BJ (cell line): ENCODE measurements around the gene ARHGAP45. TPM values are rescaled to one million over a fixed set of nuclear protein-coding genes. Genes with fewer than 3 reads are reported as not detected.
A peak's percentile ranks its signal among the peaks of the same experiment; 100 is the strongest.

Experiments
- CTCF ChIA-PET: fragments of 350-600 bp; formaldehyde crosslinking; extraction: SDS; loops from one replicate; lab custom pipeline; 2021; ENCODE audit warnings: antibody characterized with exemption, inconsistent platforms; lab: Yijun Ruan, JAX
- POLR2A ChIA-PET: fragments of 300-600 bp; sonication (Branson Sonifier 250); formaldehyde crosslinking; extraction: SDS; loops from one replicate; lab custom pipeline; 2021; ENCODE audit warnings: antibody characterized with exemption; lab: Charles Lee
- DNase-seq: peaks from one replicate; pipeline ENCODE4 v3.0.0-alpha.2; 2011; ENCODE audit warnings: low read depth
- H3K27me3 ChIP-seq: 2 replicates; pipeline ENCODE4 v1.6.0; 2011; ENCODE audit warnings: low read length; ENCODE audit not compliant: control insufficient read depth, insufficient read depth
- H3K36me3 ChIP-seq: 2 replicates; pipeline ENCODE4 v1.5.1; 2011; ENCODE audit warnings: low read length; ENCODE audit not compliant: control insufficient read depth, insufficient read depth
- H3K4me3 ChIP-seq: 2 replicates; pipeline ENCODE4 v1.5.1; 2011; ENCODE audit warnings: low read depth, mild to moderate bottlenecking, control low read depth, low read length
- polyA plus RNA-seq: library from polyadenylated mRNA; depleted of rRNA; stranded (reverse); fragments of >200 nt; gene quantifications from 2 replicates; pipeline ENCODE4 v1.2.3, GENCODE V29; 2011
- TF ChIP-seq, protein P1 (sequence below): IDR thresholded peaks from 2 replicates; pipeline ENCODE4 v1.5.1; 2011; ENCODE audit warnings: low read depth, mild to moderate bottlenecking, control low read depth, inconsistent platforms, low read length, moderate library complexity; ENCODE audit not compliant: insufficient read depth

Gene ARHGAP45
- polyA plus RNA-seq, 1 experiment: 0.13 TPM

GRCh38 chr19:1063030-1063908 is 3.7 kb upstream of the ARHGAP45 start:
- H3K27me3 ChIP-seq: peaks cover 4% of the 10 kb centered on the region; the same call in 1 of the 2 replicates
- TF ChIP-seq, protein P1, sequence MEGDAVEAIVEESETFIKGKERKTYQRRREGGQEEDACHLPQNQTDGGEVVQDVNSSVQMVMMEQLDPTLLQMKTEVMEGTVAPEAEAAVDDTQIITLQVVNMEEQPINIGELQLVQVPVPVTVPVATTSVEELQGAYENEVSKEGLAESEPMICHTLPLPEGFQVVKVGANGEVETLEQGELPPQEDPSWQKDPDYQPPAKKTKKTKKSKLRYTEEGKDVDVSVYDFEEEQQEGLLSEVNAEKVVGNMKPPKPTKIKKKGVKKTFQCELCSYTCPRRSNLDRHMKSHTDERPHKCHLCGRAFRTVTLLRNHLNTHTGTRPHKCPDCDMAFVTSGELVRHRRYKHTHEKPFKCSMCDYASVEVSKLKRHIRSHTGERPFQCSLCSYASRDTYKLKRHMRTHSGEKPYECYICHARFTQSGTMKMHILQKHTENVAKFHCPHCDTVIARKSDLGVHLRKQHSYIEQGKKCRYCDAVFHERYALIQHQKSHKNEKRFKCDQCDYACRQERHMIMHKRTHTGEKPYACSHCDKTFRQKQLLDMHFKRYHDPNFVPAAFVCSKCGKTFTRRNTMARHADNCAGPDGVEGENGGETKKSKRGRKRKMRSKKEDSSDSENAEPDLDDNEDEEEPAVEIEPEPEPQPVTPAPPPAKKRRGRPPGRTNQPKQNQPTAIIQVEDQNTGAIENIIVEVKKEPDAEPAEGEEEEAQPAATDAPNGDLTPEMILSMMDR: no peak
- CTCF ChIA-PET: interaction anchor here (2.5 kb wide), 1 partner anchor 12 kb away, joined by 10 read pairs; no protein-coding TSS in a partner anchor
- POLR2A ChIA-PET: no interaction called here
- no peak overlapping the region for H3K4me3 ChIP-seq
- DNase-seq: no peak
- H3K36me3 ChIP-seq: no peaks in the 10 kb centered on the region

- Histone ChIP-seq H3K36me3 (no peaks in the 10 kb centered on the region; the same call in 1 of the 2 replicates), H3K27me3 (peaks cover 4% of the 10 kb centered on the region; the same call in 1 of the 2 replicates), H3K4me3 (no peak overlapping the region)
- ChIA-PET POLR2A (no interaction called here), CTCF (interaction anchor here (1.0 to 2.5 kb wide), 5 partner anchors 11 to 39 kb away, joined by 3 to 10 read pairs (median 4); no protein-coding TSS in a partner anchor)
- TF ChIP-seq, protein P1: no peak
- DNase-seq: no peak
These were observed 2.9 kb upstream of the ARHGAP45 start for GRCh38 chr19:1063909-1064660.

- ChIA-PET CTCF (interaction anchor here (0.6 to 2.5 kb wide), 8 partner anchors 10 to 48 kb away, joined by 3 to 10 read pairs (median 4); no protein-coding TSS in a partner anchor), POLR2A (no interaction called here)
- H3K4me3 ChIP-seq: no peak overlapping the region
- no peak for DNase-seq
- TF ChIP-seq, protein P1: peak; percentile 66
- H3K27me3 ChIP-seq: peaks cover 4% of the 10 kb centered on the region; the same call in 1 of the 2 replicates
- no peaks in the 10 kb centered on the region; the same call in 1 of the 2 replicates for H3K36me3 ChIP-seq
These were observed 2.0 kb upstream of the ARHGAP45 start for GRCh38 chr19:1064661-1065605.

GRCh38 chr19:1065606-1066109 is 1.3 kb upstream of the ARHGAP45 start:
- peaks cover 5% of the 10 kb centered on the region for H3K27me3 ChIP-seq
- TF ChIP-seq, protein P1: no peak
- ChIA-PET POLR2A (no interaction called here), CTCF (interaction anchor here (1.2 to 2.5 kb wide), 4 partner anchors 10 to 22 kb away, joined by 3 to 10 read pairs (median 4); no protein-coding TSS in a partner anchor)
- DNase-seq: no peak
- H3K36me3 ChIP-seq: no peaks in the 10 kb centered on the region; the same call in 1 of the 2 replicates
- H3K4me3 ChIP-seq: no peak overlapping the region
